GM12892 (cell line): Measurements from ENCODE around the gene TTBK2.

Experiments used
- POLR2A ChIP-seq: IDR thresholded peaks from 2 replicates; pipeline ENCODE4 v1.6.1; 2011; ENCODE audit warnings: low read depth, low read length, control low read depth
- POLR2AphosphoS5 ChIP-seq: IDR thresholded peaks from 2 replicates; pipeline ENCODE4 v1.6.1; 2011; ENCODE audit warnings: low read depth, low read length, control low read depth

DNA sequence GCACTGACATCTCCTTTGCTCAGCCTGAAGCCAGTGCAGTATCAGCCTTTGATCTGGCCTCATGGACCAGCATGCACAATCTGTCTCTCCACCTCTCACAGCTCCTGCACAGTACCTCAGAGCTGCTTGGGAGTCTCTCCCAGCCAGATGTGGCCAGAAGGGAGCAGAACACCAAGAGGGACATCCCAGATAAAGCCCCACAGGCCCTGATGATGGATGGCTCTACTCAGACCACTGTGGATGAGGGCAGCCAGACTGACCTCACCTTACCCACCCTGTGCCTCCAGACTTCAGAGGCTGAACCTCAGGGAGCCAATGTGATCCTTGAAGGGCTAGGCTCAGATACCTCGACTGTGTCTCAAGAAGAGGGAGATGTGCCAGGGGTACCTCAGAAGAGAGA, 228.0 kb downstream of the TTBK2 start:
- no peak for TF ChIP-seq POLR2A
- no peak for TF ChIP-seq POLR2AphosphoS5
